ENCODE results near the gene CST7. TPM values are rescaled to one million over a fixed set of nuclear protein-coding genes. Genes with fewer than 3 reads are reported as not detected.

Gene CST7
- total RNA-seq, 4 donors from 2014 or later: 4.2 to 4.7 (median 4.4) TPM; not detected in 1

GRCh38 chr20:24962510-24962909, 13.4 kb downstream of the CST7 start:
- H3K9me3 ChIP-seq: no peaks in the 10 kb centered on the region
- DNase-seq: no peak
- TF ChIP-seq POLR2A (IDR thresholded peaks at IDR 0.05) (no peak), CTCF (IDR thresholded peaks at IDR 0.05) (no peak)
- H3K27ac ChIP-seq: no peak overlapping the region
- H3K27me3 ChIP-seq: no peaks in the 10 kb centered on the region
- H3K4me3 ChIP-seq: no peak overlapping the region
- H3K36me3 ChIP-seq: peaks cover 0 to 69% (median 0%) of the 10 kb centered on the region in 3 donors
- H3K4me1 ChIP-seq: no peaks in the 10 kb centered on the region

- no peaks in the 10 kb centered on the region for H3K9me3 ChIP-seq
- H3K4me3 ChIP-seq: no peak overlapping the region
- peaks cover 0 to 66% (median 0%) of the 10 kb centered on the region in 3 donors for H3K36me3 ChIP-seq
- H3K27me3 ChIP-seq: no peaks in the 10 kb centered on the region
- H3K4me1 ChIP-seq: no peaks in the 10 kb centered on the region
- TF ChIP-seq CTCF (IDR thresholded peaks at IDR 0.05): no peak
- TF ChIP-seq POLR2A (IDR thresholded peaks at IDR 0.05): no peak
- DNase-seq: no peak
- no peak overlapping the region for H3K27ac ChIP-seq
These were observed 14.8 kb downstream of the CST7 start for GRCh38 chr20:24963672-24964505.

- no peak for DNase-seq
- no peaks in the 10 kb centered on the region for H3K4me1 ChIP-seq
- TF ChIP-seq CTCF (IDR thresholded peaks at IDR 0.05): no peak
- no peak for TF ChIP-seq POLR2A (IDR thresholded peaks at IDR 0.05)
These were observed 15.4 kb downstream of the CST7 start for GRCh38 chr20:24964506-24964840.

GRCh38 chr20:24965065-24965919, 16.2 kb downstream of the CST7 start:
- Histone ChIP-seq H3K27ac (no peak overlapping the region), H3K36me3 (peaks cover 0 to 71% (median 0%) of the 10 kb centered on the region in 3 donors), H3K4me3 (no peak overlapping the region), H3K27me3 (no peaks in the 10 kb centered on the region), H3K4me1 (no peaks in the 10 kb centered on the region), H3K9me3 (no peaks in the 10 kb centered on the region)
- no peak for TF ChIP-seq CTCF (IDR thresholded peaks at IDR 0.05)
- TF ChIP-seq POLR2A (IDR thresholded peaks at IDR 0.05): no peak
- DNase-seq: no peak

More at GRCh38 chr20:24964506-24964840, 15.4 kb downstream of the CST7 start:
- no peaks in the 10 kb centered on the region for H3K27me3 ChIP-seq
- no peak overlapping the region for H3K27ac ChIP-seq
- no peak overlapping the region for H3K4me3 ChIP-seq
- H3K9me3 ChIP-seq: no peaks in the 10 kb centered on the region
- peaks cover 0 to 71% (median 0%) of the 10 kb centered on the region in 3 donors for H3K36me3 ChIP-seq

- DNase-seq: no peak
- H3K4me3 ChIP-seq: no peak overlapping the region
These were observed 17.4 kb downstream of the CST7 start for GRCh38 chr20:24966317-24967012.

More at GRCh38 chr20:24966317-24967012, 17.4 kb downstream of the CST7 start:
- H3K36me3 ChIP-seq: peaks cover 0 to 71% (median 0%) of the 10 kb centered on the region in 3 donors
- no peaks in the 10 kb centered on the region for H3K9me3 ChIP-seq
- TF ChIP-seq CTCF (IDR thresholded peaks at IDR 0.05) (no peak), POLR2A (IDR thresholded peaks at IDR 0.05) (no peak)
- H3K27me3 ChIP-seq: no peaks in the 10 kb centered on the region
- no peaks in the 10 kb centered on the region for H3K4me1 ChIP-seq
- H3K27ac ChIP-seq: no peak overlapping the region
